WTC11 (cell line): ENCODE data around the gene WDR81. TPM values are rescaled to one million over a fixed set of nuclear protein-coding genes. Genes with fewer than 3 reads are reported as not detected.
"Not testable (repeated sequence)": the region's sequence is repeated elsewhere in the genome, so short reads cannot be mapped to it uniquely, and the experiment has no call there.

Experiments used
- ATAC-seq: fragments of 200-7000 bp; cut with Tn5 transposase; 2 replicates; pipeline ENCODE4 v1.10.0; 2021; ENCODE audit warnings: mild to moderate bottlenecking, moderate library complexity
- CTCF ChIA-PET: fragments of 300-600 bp; sonication (Branson Sonifier 250); formaldehyde crosslinking; loops from one replicate; lab custom pipeline; 2021; ENCODE audit warnings: antibody characterized with exemption; lab: Charles Lee
- POLR2A ChIA-PET: fragments of 350-600 bp; sonication (Branson Sonifier 250); formaldehyde crosslinking; loops from one replicate; lab custom pipeline; 2021; ENCODE audit warnings: antibody characterized with exemption; lab: Charles Lee
- DNase-seq: peaks from one replicate; pipeline ENCODE4 v3.0.0; 2021; ENCODE audit warnings: low spot score
- H3K27ac Mint-ChIP-seq: 2 replicates; pipeline ENCODE4 v1.8.0; 2021; ENCODE audit warnings: mixed read lengths
- H3K27me3 Mint-ChIP-seq: 2 replicates; pipeline ENCODE4 v1.8.0; 2021; ENCODE audit warnings: low read depth, mild to moderate bottlenecking, moderate library complexity, mixed read lengths
- H3K36me3 Mint-ChIP-seq: 2 replicates; pipeline ENCODE4 v1.8.0; 2021; ENCODE audit warnings: mixed read lengths
- H3K4me1 Mint-ChIP-seq: 2 replicates; pipeline ENCODE4 v1.8.0; 2022; ENCODE audit warnings: mixed read lengths
- H3K4me3 Mint-ChIP-seq: 2 replicates; pipeline ENCODE4 v1.8.0; 2021; ENCODE audit warnings: mild to moderate bottlenecking, moderate library complexity, mixed read lengths
- H3K9me3 Mint-ChIP-seq: 2 replicates; pipeline ENCODE4 v1.8.0; 2021; ENCODE audit warnings: mixed read lengths
- CREM ChIP-seq: sonication (generic); formaldehyde crosslinking; IDR thresholded peaks from 2 replicates; pipeline ENCODE4 v1.8.1; 2022; ENCODE audit warnings: mild to moderate bottlenecking, missing genetic modification reagents, moderate library complexity
- E2F5 ChIP-seq: sonication (generic); formaldehyde crosslinking; IDR thresholded peaks from 2 replicates; pipeline ENCODE4 v1.8.1; 2022; ENCODE audit warnings: mild to moderate bottlenecking, moderate library complexity, missing genetic modification reagents
- EMX1 ChIP-seq: fragments of 250-450 bp; sonication (Bioruptor Pico); IDR thresholded peaks from 2 replicates; pipeline ENCODE4 v1.8.0; 2021; ENCODE audit warnings: mild to moderate bottlenecking
- ESRRA ChIP-seq: sonication (generic); formaldehyde crosslinking; IDR thresholded peaks from 2 replicates; pipeline ENCODE4 v1.8.1; 2022; ENCODE audit warnings: mild to moderate bottlenecking, missing genetic modification reagents, borderline replicate concordance
- FOXJ3 ChIP-seq: sonication (generic); formaldehyde crosslinking; IDR thresholded peaks from 2 replicates; pipeline ENCODE4 v1.9.0; 2021; ENCODE audit warnings: missing genetic modification reagents, mild to moderate bottlenecking, borderline replicate concordance
- GTF2I ChIP-seq: fragments of 250-450 bp; sonication (Bioruptor Pico); conservative IDR thresholded peaks from 2 replicates; pipeline ENCODE4 v1.4.0; 2021; ENCODE audit warnings: mild to moderate bottlenecking
- HMGA2 ChIP-seq: fragments of 250-450 bp; sonication (Bioruptor Pico); IDR thresholded peaks from 2 replicates; pipeline ENCODE4 v1.4.0; 2021; ENCODE audit warnings: mild to moderate bottlenecking, moderate library complexity
- HMGXB4 ChIP-seq: sonication (generic); formaldehyde crosslinking; IDR thresholded peaks from 2 replicates; pipeline ENCODE4 v1.8.1; 2023; ENCODE audit warnings: mild to moderate bottlenecking, moderate library complexity, missing genetic modification reagents
- IRF1 ChIP-seq: sonication (generic); formaldehyde crosslinking; IDR thresholded peaks from 2 replicates; pipeline ENCODE4 v1.8.0; 2023; ENCODE audit warnings: missing genetic modification reagents
- JUN ChIP-seq: sonication (generic); formaldehyde crosslinking; IDR thresholded peaks from 2 replicates; pipeline ENCODE4 v1.8.0; 2023; ENCODE audit warnings: mild to moderate bottlenecking, missing genetic modification reagents
- KAT7 ChIP-seq: sonication (generic); formaldehyde crosslinking; IDR thresholded peaks from 2 replicates; pipeline ENCODE4 v1.8.1; 2023; ENCODE audit warnings: missing genetic modification reagents, mild to moderate bottlenecking, borderline replicate concordance
- NFYB ChIP-seq: sonication (generic); formaldehyde crosslinking; conservative IDR thresholded peaks from 2 replicates; pipeline ENCODE4 v1.8.0; 2022; ENCODE audit warnings: low read depth, missing genetic modification reagents
- RELA ChIP-seq: sonication (generic); formaldehyde crosslinking; IDR thresholded peaks from 2 replicates; pipeline ENCODE4 v1.8.1; 2022; ENCODE audit warnings: missing genetic modification reagents, mild to moderate bottlenecking, borderline replicate concordance
- SOX15 ChIP-seq: fragments of 250-450 bp; sonication (Bioruptor Pico); IDR thresholded peaks from 2 replicates; pipeline ENCODE4 v1.9.0; 2021; ENCODE audit warnings: mild to moderate bottlenecking
- TEAD1 ChIP-seq: sonication (generic); formaldehyde crosslinking; IDR thresholded peaks from 2 replicates; pipeline ENCODE4 v1.8.0; 2022; ENCODE audit warnings: mild to moderate bottlenecking, missing genetic modification reagents
- ZMAT4 ChIP-seq: fragments of 250-450 bp; sonication (Bioruptor Pico); IDR thresholded peaks from 2 replicates; pipeline ENCODE4 v1.9.0; 2021; ENCODE audit warnings: mild to moderate bottlenecking
- ZNF121 ChIP-seq: sonication (generic); formaldehyde crosslinking; IDR thresholded peaks from 2 replicates; pipeline ENCODE4 v1.8.0; 2023; ENCODE audit warnings: missing genetic modification reagents
- ZNF263 ChIP-seq: sonication (generic); formaldehyde crosslinking; IDR thresholded peaks from 2 replicates; pipeline ENCODE4 v1.8.1; 2022; ENCODE audit warnings: low read depth, mild to moderate bottlenecking, moderate library complexity, missing genetic modification reagents
- ZNF416 ChIP-seq: fragments of 250-450 bp; sonication (Bioruptor Pico); IDR thresholded peaks from 2 replicates; pipeline ENCODE4 v1.9.0; 2021; ENCODE audit warnings: mild to moderate bottlenecking, inconsistent platforms
- ZNF425 ChIP-seq: fragments of 250-450 bp; sonication (Bioruptor Pico); conservative IDR thresholded peaks from 2 replicates; pipeline ENCODE4 v1.9.0; 2021; ENCODE audit warnings: mild to moderate bottlenecking
- ZNF512 ChIP-seq: sonication (generic); formaldehyde crosslinking; IDR thresholded peaks from 2 replicates; pipeline ENCODE4 v1.8.1; 2022; ENCODE audit warnings: missing genetic modification reagents, borderline replicate concordance
- total RNA-seq: library from RNA; stranded (reverse); gene quantifications from 3 replicates; pipeline ENCODE4 v1.2.3, GENCODE V29; 2021

Gene WDR81
- total RNA-seq, 1 experiment from 2014 or later = 16.4 TPM

GRCh38 chr17:1764284-1764683 is 39.8 kb downstream of the WDR81 start (continued):
- TF ChIP-seq TEAD1 (CRISPR knock-in tag) (no peak), CREM (CRISPR knock-in tag) (no peak)
- TF ChIP-seq, all 79 proteins: peak for 0

GRCh38 chr17:1764705-1765104 is 40.2 kb downstream of the WDR81 start:
- TF ChIP-seq ZNF121 = 0 out of 2 replicates have a peak, but pooled peaks have one; percentile 47
- H3K36me3 Mint-ChIP-seq, H3K4me3 Mint-ChIP-seq, H3K9me3 Mint-ChIP-seq, H3K27me3 Mint-ChIP-seq, POLR2A ChIA-PET, DNase-seq, ATAC-seq, H3K27ac Mint-ChIP-seq: not testable (repeated sequence)
- peaks cover 26% of the 10 kb centered on the region for H3K4me1 Mint-ChIP-seq
- CTCF ChIA-PET = interaction anchor here (2.3 kb wide), 1 partner anchor 51 kb away, joined by 11 read pairs; no protein-coding TSS in a partner anchor

GRCh38 chr17:1765576-1765975 is 41.1 kb downstream of the WDR81 start:
- DNase-seq (no peak), ATAC-seq (no peak)
- Mint-ChIP-seq H3K9me3 (no peaks in the 10 kb centered on the region), H3K4me3 (no peak overlapping the region), H3K27ac (no peak overlapping the region), H3K4me1 (peaks cover 33% of the 10 kb centered on the region), H3K27me3 (no peaks in the 10 kb centered on the region), H3K36me3 (no peaks in the 10 kb centered on the region; the same call in 1 of the 2 replicates)
- POLR2A ChIA-PET = interaction anchor here (1.0 kb wide), 2 partner anchors 13 to 48 kb away, joined by 3 to 5 read pairs; no protein-coding TSS in a partner anchor
- TF ChIP-seq FOXJ3 (CRISPR knock-in tag) = no peak
- TF ChIP-seq ZNF263 = no peak
- TF ChIP-seq ZNF416 = no peak
- no peak for TF ChIP-seq HMGA2 (CRISPR knock-in tag)
- no peak for TF ChIP-seq IRF1 (CRISPR knock-in tag)
- no peak for TF ChIP-seq SOX15
- no peak for TF ChIP-seq ESRRA (CRISPR knock-in tag)
- CTCF ChIA-PET = interaction anchor here (0.6 to 2.3 kb wide), 7 partner anchors 9 to 521 kb away, joined by 3 to 11 read pairs (median 5); no protein-coding TSS in a partner anchor

GRCh38 chr17:1766382-1767135 is 42.1 kb downstream of the WDR81 start:
- CTCF ChIA-PET = interaction anchor here (1.0 to 2.3 kb wide), 7 partner anchors 10 to 192 kb away, joined by 3 to 11 read pairs (median 5); no protein-coding TSS in a partner anchor
- H3K4me3 Mint-ChIP-seq = no peak overlapping the region
- H3K27ac Mint-ChIP-seq = no peak overlapping the region
- no peaks in the 10 kb centered on the region for H3K9me3 Mint-ChIP-seq
- no peaks in the 10 kb centered on the region for H3K27me3 Mint-ChIP-seq
- POLR2A ChIA-PET = interaction anchor here (0.6 to 1.0 kb wide), 3 partner anchors 14 to 49 kb away, joined by 4 to 7 read pairs (median 5); no protein-coding TSS in a partner anchor
- ATAC-seq = no peak
- no peak for DNase-seq
- H3K4me1 Mint-ChIP-seq = peaks cover 36% of the 10 kb centered on the region
- no peaks in the 10 kb centered on the region; the same call in 1 of the 2 replicates for H3K36me3 Mint-ChIP-seq
- no peak for TF ChIP-seq GTF2I
- TF ChIP-seq ZNF512 (CRISPR knock-in tag) = no peak
- TF ChIP-seq EMX1 (CRISPR knock-in tag) = no peak
- no peak for TF ChIP-seq ESRRA (CRISPR knock-in tag)
- TF ChIP-seq RELA (CRISPR knock-in tag) = no peak
- no peak for TF ChIP-seq NFYB (CRISPR knock-in tag)
- TF ChIP-seq HMGXB4 (CRISPR knock-in tag) = no peak
- no peak for TF ChIP-seq ZNF425 (CRISPR knock-in tag)
- TF ChIP-seq E2F5 (CRISPR knock-in tag) = no peak
- TF ChIP-seq JUN = no peak
- TF ChIP-seq FOXJ3 (CRISPR knock-in tag) = no peak
- TF ChIP-seq KAT7 (CRISPR knock-in tag) = no peak
- no peak for TF ChIP-seq IRF1 (CRISPR knock-in tag)
- no peak for TF ChIP-seq ZMAT4
